Head of caudate nucleus (tissue), 42 donors: ENCODE data around the gene MDK.

Source experiments
- DNase-seq, 42 donors: peaks; one replicate each; pipeline versions ENCODE4 v3.0.0 to v3.0.0-alpha.2; 2020 to 2021; ENCODE audit warnings: mixed read lengths in 7 of 42
- intact Hi-C: fragments of 100-400 bp; cut with DNase I; formaldehyde crosslinking; loops from one replicate; pipeline ENCODE4 v1.15.0; 2022

The MDK gene

DNA sequence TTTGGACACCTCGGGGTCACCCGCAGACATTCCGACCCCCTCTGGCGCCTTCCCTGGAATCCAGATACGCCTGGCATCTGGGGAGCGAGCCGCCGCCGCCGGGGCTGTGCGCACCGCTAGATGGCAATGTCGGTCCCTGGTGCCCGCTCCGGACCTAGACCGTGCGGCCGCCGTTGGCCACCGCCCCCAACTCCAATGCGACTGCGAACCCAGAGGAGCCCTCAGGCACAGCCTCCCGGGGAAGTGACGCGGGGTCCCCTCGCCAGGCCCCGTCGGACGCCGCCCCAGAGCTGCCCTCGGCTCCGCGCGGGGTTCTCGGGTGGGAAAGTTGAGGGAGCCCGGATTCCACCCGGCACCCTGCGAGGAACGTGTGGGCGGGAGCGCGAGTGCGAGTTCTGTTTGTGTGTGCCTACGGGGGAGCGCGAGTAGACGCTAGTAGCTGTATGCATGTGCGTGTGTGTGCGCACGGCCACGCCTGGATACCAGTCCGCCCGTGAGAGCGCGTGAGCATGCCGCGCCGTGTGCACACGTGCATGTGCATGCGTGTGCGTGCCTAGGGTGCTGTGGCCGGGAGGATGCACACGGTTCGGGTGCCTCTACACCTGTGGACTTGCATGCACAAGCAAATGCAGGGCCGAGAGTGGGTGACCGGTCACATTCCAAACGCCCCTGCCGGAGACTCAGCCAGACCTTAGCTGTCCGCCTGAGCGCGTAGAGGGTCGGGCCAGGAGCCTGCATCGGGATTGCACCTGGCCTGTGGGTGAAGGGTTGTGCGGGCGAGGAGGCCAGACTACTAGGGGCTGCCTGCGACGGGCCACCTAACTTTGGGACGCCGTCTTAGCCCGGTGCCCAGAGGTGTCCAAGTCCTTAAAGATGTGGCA lies 8.2 kb downstream of the MDK start:
- intact Hi-C loops, result loop anchor here (2.0 to 5.0 kb wide), 2 partner anchors 138 to 149 kb away; no protein-coding TSS in a partner anchor

GRCh38 chr11:46390331-46391171 lies 9.1 kb downstream of the MDK start:
- intact Hi-C loops, result no loop called here
- DNase-seq, result no peak

More for the DNA sequence above, 8.2 kb downstream of the MDK start:
- DNase-seq, result peak; percentile 53 to 90 (median 78)

DNA sequence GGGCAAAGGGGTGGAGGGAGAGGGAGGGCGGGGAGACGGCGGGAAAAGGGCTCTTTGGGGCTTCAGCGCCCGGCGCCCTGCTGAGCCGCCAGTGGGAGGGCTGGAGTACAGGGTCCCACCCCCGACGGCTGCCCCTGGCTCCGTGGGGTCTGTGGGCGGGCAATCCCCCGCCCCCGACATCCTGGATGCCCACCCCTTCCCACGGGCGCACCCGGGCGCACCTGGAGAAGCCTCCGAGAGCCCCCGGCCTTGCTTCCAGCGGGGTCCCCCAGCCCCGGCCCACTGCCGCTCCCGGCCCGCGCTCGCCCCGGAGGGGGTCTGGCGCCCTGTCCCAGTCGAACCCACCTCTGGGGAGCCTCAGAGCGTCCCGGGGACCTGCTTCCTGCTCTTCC lies 9.7 kb downstream of the MDK start:
- intact Hi-C loops, result no loop called here
- no peak for DNase-seq

DNA sequence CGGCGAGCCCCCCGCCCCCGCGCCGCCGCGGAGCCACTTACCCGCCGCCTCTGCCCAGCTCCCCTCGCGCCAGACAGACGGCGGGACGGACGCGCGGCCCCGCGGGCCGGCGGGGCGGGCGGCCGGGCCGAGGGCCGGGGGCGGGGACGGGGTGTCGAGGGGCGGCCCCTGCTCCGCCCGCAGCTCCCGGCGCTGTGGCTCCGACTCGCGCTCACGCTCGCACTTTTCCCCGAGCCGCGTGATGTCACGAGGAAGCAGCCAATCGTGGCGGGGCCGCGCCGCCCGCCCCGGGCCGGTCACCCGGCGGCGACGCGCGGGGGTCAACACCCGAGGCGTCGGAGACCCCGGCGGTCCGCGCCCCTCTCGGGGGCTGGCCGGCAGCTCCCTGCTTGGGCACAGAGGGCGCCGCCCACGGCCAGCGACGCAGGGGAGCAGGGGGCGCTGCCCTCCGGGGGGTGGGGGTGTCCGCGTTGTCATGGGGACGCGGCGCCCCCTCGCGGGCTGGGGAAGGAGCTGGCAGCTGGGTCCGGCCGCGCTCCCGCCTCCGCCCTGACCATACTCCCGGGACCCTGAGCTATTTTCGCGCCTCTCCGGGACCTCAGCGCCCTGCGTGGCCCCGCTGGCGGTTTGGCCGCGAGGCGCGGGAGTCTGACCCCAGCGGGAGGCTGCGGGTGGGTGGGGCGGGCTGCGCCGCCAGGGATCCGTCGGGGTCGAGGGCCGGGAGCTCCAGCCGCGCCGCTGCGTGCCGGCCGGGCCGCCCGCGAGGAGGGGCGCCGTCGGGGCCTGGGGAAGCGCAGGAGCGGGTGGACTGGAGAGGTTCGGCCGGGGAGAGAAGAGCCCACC lies 10.3 kb downstream of the MDK start, which contains the start of gene CHRM4:
CHRM4 (minus strand) TSS at position 199 of the 843 bp plus-strand sequence. CDS start 5,219 bp downstream, outside the sequence.
- intact Hi-C loops, result no loop called here
- peak in 33 of 42 donors; percentile 33 to 77 (median 68) for DNase-seq

DNA sequence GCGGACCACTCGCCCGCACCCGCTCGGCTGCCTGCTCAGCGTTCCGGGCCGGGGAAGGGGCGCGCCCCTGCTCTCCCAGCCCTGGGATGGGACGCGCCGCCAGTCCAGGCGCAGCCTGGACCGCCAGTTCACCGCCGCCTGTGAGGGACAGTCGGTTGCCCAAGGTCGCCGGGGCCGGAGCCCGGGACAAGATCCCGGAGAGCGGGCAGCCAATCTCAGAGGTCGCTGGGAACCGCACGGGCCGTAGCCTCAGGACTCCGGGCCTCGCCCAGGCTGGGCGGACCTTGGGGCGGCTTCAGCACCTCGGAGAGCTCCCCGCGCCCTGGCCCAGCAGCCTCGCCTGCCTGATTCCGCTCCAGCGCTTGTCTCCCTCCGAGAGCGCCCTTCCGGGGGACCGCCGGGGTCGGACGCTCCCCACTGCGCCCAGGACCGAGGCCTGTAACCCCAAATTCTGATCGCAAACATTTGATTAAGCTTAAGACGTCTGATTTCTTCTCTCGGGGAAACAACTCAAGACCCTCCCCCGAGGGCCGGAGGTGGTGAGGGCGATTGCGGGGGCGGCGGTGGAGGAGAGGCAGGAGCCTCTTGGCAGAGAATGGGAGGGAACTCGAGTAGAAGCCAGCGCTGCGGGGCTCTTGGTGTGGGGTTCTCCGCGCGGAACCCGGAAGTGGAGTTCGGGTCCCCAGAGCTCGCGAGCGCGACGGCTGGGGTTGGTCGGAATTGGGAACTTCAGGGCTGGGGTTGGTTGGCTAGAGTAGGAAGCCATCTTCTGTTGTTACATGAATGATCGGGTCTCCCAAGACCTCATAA lies 11.2 kb downstream of the MDK start:
- intact Hi-C loops, result no loop called here
- DNase-seq, result peak in 41 of 42 donors; percentile 46 to 93 (median 80)

- no peak for DNase-seq
- intact Hi-C loops, result no loop called here
Observed at GRCh38 chr11:46393231-46393616, 11.8 kb downstream of the MDK start.

DNA sequence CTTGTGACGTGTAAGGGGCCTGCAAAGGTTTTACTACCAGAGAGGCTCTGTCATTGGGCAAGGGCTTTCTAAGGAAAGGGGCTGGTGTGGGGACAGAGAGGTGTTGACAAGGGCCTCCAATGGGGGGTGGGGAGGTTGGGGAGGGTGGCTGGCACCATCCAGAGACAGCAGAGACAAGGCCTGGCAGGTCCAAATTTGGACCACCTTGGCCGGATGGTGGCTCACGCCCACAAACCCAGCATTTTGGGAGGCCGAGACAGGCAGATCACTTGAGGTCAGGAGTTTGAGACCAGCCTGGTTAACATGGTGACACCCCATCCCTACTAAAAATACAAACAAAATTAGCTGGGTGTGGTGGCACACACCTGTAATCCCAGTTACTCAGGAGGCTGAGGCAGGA lies 12.3 kb downstream of the MDK start:
- no peak for DNase-seq
- intact Hi-C loops, result no loop called here

- no peak for DNase-seq
Observed at GRCh38 chr11:46397526-46397925, 16.1 kb downstream of the MDK start.

GRCh38 chr11:46402957-46403902 lies 21.8 kb downstream of the MDK start:
- no peak for DNase-seq
- intact Hi-C loops, result no loop called here

More at GRCh38 chr11:46397526-46397925, 16.1 kb downstream of the MDK start:
- intact Hi-C loops, result no loop called here

DNA sequence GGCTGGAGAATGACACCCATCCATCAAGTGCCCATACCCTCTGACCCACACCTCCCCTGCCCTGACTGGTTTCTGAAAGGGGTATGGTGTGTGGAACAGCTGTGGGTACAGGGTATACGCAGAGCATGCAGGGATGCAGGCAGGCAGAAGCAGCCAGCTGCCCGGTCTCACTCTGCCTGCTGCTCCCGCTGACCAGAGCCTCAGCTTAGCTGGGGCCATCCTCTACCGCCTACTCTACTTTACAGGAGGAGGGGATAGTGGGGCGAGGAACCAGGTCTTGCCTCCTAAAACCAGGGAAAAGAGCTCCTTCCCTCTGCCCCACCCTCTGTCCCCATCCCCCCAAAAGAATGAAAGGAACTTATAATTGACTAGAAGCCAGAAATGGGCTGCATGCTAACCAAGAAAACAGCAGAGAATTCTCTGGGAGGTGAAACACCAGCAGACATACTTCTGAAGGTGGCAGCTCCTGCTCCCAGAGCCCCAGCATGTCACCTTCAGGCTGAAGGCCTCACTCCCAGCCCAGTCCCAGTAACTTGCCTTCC lies 23.1 kb downstream of the MDK start:
- no peak for DNase-seq
- intact Hi-C loops, result no loop called here

DNA sequence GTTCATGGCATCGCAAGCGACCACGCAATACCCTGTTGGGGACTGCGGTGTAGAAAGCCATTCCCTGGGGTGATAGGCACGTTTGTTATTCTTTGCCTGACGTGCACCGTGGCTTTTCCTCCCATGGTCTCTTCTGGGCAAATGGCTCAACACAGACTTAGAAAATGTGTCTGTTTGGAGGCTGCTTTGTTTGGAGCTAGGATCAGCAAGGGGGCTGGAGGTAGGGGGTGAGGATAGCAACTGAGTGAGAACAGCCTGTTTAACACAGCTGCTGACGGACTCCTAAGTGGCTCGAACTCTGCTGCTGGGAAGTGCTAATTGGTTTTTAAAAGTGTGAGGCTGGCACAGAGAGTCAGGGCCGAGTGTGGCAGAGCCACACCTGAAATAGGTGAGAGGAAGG lies 26.2 kb downstream of the MDK start:
- intact Hi-C loops, result no loop called here

GRCh38 chr11:46408407-46408986 lies 27.0 kb downstream of the MDK start:
- peak in 1 of 42 donors; percentile 10 for DNase-seq
- intact Hi-C loops, result no loop called here

More for the DNA sequence above, 26.2 kb downstream of the MDK start:
- DNase-seq, result no peak

- peak in 3 of 42 donors; percentile 32 to 49 (median 47) for DNase-seq
- intact Hi-C loops, result no loop called here
Observed at GRCh38 chr11:46410021-46410420, 28.6 kb downstream of the MDK start.

DNA sequence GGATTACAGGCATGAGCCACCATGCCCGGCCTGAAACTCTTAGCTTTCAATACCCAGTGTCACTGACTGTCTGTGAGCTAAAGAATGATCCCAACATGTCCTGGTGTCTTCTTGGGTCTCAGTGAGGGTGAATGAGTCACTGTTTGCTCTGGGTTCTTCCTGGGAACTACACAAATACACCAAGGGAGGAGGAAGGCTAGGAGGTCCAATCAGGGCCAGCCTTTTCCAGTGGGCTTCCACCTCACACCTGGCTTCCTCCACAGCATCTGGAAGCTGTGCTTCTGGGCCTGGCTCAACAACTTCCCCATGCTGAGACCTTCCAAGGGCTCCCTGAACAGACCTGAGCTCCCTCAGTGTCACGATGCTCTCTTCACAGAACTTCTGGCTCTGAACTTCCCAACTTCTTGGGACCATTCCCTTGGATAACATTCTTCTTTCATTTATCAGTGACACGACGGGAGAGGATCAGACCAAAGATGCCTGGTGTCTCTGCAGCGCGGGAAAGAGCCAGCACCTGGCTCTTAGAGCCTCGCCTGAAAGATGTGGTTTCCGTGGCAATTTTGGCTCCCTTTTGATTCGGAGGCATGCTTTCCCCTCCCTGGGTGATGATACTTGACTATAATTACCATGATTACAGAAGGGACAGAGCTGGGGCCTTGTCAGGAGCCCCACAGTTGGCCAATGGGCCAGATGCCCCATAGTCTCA lies 32.4 kb downstream of the MDK start:
- no peak for DNase-seq
- intact Hi-C loops, result no loop called here

- peak in 1 of 42 donors; percentile 53 for DNase-seq
- intact Hi-C loops, result no loop called here
Observed at GRCh38 chr11:46414466-46414796, 33.0 kb downstream of the MDK start.

DNA sequence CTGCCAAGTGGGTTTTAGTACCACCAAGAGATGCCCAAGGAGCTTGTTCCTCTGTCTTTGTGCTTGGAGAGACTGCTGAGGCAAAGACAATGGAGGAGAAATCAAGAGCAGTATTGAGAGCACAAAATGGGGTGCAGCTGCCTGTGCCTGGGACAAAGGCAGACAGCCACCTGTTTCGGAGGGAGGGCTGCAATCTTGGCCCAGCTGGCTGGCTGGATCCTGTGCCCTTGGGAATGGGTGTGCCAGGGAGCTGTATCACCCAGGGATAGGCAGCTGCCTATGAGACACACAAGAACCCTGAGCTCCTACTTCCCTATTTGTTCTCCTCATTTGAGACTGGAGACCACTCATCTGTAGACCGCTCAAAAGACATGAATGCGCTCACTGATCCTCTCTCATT lies 33.4 kb downstream of the MDK start:
- intact Hi-C loops, result no loop called here

More for the DNA sequence above, 33.4 kb downstream of the MDK start:
- DNase-seq, result no peak
